OCI-LY1 (cell line): ENCODE results near the gene TOP3B.

Experiments used
- EZH2 ChIP-seq: fragments of 200-600 bp; sonication (generic), shearing (Covaris generic); IDR thresholded peaks from 2 replicates; pipeline ENCODE4 v1.8.0; 2017; ENCODE audit warnings: borderline replicate concordance, mixed run types, mild to moderate bottlenecking, antibody characterized with exemption, low read length, moderate library complexity, mixed read lengths
- TF ChIP-seq, protein P1 (sequence below): fragments of 200-600 bp; sonication (generic), shearing (Covaris generic); IDR thresholded peaks from 2 replicates; pipeline ENCODE4 v1.5.1; 2017; ENCODE audit warnings: mild to moderate bottlenecking, antibody characterized with exemption, low read length, moderate library complexity, mixed read lengths

DNA sequence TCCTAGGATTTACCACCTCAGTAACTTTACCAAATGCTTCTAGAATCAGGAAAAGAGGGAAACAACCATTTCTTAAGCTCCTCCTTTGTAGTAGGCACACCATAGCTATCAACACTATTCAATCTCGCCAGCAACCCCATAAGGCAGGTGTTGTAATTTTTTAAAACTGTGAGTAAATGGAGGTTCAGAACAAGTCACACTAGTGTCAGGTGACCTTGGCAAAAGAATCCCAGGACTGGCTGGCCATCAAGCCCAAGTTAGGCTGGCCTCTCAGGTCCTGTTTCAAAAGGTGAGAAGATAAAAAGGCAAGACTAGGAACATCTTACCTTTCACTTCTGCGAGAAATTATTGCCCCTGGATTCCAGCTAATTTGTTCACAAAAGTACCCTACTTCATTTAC is 713 bp downstream of the TOP3B start:
- TF ChIP-seq, protein P1, sequence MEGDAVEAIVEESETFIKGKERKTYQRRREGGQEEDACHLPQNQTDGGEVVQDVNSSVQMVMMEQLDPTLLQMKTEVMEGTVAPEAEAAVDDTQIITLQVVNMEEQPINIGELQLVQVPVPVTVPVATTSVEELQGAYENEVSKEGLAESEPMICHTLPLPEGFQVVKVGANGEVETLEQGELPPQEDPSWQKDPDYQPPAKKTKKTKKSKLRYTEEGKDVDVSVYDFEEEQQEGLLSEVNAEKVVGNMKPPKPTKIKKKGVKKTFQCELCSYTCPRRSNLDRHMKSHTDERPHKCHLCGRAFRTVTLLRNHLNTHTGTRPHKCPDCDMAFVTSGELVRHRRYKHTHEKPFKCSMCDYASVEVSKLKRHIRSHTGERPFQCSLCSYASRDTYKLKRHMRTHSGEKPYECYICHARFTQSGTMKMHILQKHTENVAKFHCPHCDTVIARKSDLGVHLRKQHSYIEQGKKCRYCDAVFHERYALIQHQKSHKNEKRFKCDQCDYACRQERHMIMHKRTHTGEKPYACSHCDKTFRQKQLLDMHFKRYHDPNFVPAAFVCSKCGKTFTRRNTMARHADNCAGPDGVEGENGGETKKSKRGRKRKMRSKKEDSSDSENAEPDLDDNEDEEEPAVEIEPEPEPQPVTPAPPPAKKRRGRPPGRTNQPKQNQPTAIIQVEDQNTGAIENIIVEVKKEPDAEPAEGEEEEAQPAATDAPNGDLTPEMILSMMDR, result no peak
- no peak for TF ChIP-seq EZH2
